Measurements from ENCODE around the gene PAF1.
A peak's percentile ranks its signal among the peaks of the same experiment; 100 is the strongest.

Gene PAF1

DNA sequence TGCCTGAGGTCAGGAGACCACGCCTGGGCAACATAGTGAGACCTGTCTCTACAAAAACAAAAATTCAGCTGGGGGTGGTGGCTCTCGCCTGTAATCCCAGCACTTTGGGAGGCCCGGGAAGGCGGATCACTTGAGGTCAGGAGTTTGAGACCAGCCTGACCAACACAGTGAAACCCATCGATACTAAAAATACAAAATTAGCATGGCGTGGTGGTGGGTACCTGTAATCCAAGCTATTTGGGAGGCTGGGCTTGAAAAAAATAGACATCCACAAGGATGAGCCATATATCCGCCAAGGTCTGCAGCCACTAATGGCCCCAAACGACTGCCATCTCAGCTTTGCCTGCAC lies 41.7 kb upstream of the PAF1 start:
- Histone ChIP-seq H2AFZ (ENCODE audit: low read length) (no peak overlapping the region), H3K4me2 (ENCODE audit: low read depth, low read length) (no peak overlapping the region), H3K36me3 (replicated peaks; ENCODE audit: insufficient read depth, low read length) (peaks cover 16% of the 10 kb centered on the region), H4K20me1 (ENCODE audit: insufficient read depth, low read length) (peaks cover 15% of the 10 kb centered on the region), H3K9me2 (replicated peaks; ENCODE audit: insufficient read depth, low read length) (no peaks in the 10 kb centered on the region), H3K4me3 (ENCODE audit: low read length) (no peak overlapping the region), H3K4me1 (ENCODE audit: low read length) (peaks cover 46% of the 10 kb centered on the region), H3K27ac (ENCODE audit: low read length) (peak overlapping the region; percentile 99; the same call in 1 of the 2 replicates), H3K9me3 (replicated peaks; ENCODE audit: insufficient read depth, low read length) (no peaks in the 10 kb centered on the region), H3F3A (ENCODE audit: insufficient read depth, low read length) (peaks cover 51% of the 10 kb centered on the region), H3K27me3 (replicated peaks; ENCODE audit: insufficient read depth, low read length) (no peaks in the 10 kb centered on the region), H3K79me2 (ENCODE audit: low read length) (peaks cover 31% of the 10 kb centered on the region), H3K9ac (ENCODE audit: low read length) (no peak overlapping the region)
- TF ChIP-seq EZH2phosphoT487 (IDR thresholded peaks at IDR 0.05; ENCODE audit: low read length): no peak
- TF ChIP-seq EZH2 (optimal IDR thresholded peaks at IDR 0.05; ENCODE audit: low read depth, low read length): no peak
- TF ChIP-seq, protein P1, sequence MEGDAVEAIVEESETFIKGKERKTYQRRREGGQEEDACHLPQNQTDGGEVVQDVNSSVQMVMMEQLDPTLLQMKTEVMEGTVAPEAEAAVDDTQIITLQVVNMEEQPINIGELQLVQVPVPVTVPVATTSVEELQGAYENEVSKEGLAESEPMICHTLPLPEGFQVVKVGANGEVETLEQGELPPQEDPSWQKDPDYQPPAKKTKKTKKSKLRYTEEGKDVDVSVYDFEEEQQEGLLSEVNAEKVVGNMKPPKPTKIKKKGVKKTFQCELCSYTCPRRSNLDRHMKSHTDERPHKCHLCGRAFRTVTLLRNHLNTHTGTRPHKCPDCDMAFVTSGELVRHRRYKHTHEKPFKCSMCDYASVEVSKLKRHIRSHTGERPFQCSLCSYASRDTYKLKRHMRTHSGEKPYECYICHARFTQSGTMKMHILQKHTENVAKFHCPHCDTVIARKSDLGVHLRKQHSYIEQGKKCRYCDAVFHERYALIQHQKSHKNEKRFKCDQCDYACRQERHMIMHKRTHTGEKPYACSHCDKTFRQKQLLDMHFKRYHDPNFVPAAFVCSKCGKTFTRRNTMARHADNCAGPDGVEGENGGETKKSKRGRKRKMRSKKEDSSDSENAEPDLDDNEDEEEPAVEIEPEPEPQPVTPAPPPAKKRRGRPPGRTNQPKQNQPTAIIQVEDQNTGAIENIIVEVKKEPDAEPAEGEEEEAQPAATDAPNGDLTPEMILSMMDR (IDR thresholded peaks at IDR 0.05; ENCODE audit: low read length): no peak
- DNase-seq: no peak

DNA sequence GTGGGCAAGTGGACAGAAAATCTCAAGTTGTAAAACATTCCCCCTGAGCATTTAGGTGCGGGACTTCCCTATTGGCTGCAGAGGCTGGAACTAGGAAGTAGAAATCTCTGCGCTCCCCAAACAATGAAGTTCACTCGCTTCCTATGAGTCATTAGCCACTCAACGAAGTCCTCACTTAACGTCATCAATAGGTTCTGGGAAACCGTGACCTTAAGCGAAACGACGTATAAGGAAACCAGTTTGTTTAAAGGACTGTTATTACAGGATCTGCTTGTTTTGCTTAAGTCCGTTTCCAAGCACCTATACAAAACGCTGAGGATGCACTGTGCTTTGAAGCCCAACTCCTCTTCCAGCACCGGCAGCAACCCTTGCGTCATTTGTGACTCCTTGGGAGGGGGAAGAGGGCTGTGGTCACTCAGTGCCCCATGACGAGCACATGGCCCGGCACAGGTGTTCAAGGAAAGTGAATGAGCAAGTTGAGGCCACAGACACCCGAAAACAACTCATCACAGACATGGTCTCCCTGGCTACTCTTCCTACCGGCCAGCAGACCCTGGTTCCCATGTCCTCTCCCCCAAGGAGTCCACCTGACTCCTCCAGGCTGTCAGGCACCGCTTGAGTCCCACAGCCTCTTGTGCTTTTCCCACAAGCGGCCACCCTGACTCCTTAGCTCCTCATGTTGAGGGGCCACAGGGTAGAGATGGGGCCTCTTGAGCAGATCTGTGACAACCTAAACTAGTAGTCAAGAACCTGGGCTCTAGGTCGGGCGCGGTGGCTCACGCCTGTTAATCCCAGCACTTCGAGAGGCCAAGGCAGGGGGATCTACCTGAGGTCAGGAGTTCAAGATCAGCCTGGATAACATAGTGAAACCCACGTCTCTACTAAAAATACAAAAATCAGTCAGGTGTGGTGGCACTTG lies 40.0 kb upstream of the PAF1 start:
- Histone ChIP-seq H3K4me2 (ENCODE audit: low read depth, low read length) (peak overlapping the region; percentile 42; the same call in 1 of the 2 replicates), H3K36me3 (replicated peaks; ENCODE audit: insufficient read depth, low read length) (peaks cover 16% of the 10 kb centered on the region)

DNA sequence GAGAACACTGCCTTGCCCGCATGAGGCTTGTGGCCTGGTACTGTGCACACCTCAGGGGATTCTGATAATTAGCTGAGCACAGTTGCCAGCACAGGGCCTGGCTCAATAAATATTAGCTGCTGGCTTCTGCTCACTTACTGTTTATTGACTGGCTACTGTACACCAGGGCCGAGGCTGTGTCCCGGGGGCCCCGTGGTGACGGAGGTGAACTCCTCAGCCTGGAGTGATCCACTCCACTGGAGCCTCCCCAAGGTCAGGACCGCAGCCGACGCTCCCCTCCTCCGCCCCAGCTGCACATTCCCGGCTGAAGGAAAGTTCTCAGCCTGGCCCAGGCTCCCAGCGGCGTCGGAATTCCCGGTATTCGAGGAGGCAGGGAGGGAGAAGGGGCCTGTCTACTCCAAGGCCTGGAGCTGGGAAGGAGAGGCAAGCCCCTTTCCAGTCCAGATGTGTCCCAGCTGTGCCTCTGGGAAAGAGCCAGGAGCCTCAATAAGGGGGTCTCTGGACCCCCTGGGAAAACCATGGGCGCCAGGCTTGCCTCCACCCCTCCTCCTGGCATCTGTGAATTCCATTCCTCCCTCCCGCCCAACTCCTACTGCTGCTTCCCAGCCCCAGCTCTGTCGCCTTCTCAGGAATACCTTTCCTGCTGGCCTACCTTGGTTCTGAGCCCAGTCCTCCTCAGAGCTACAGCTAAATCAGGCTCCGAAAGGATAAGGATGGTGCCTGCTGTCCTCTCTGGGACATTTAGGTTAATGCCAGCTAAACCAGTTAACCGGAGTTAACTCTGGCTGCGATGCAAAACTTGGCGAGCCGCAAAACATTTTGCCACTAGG lies 37.6 kb upstream of the PAF1 start:
- Histone ChIP-seq H2AFZ (ENCODE audit: low read length) (no peak overlapping the region), H3K9me3 (replicated peaks; ENCODE audit: insufficient read depth, low read length) (no peaks in the 10 kb centered on the region), H3K4me2 (ENCODE audit: low read depth, low read length) (no peak overlapping the region), H3K9me2 (replicated peaks; ENCODE audit: insufficient read depth, low read length) (no peaks in the 10 kb centered on the region), H3K27me3 (replicated peaks; ENCODE audit: insufficient read depth, low read length) (peaks cover 4% of the 10 kb centered on the region; the same call in 1 of the 2 replicates), H3K4me1 (ENCODE audit: low read length) (peaks cover 28% of the 10 kb centered on the region), H4K20me1 (ENCODE audit: insufficient read depth, low read length) (peaks cover 3% of the 10 kb centered on the region; the same call in 1 of the 2 replicates), H3F3A (ENCODE audit: insufficient read depth, low read length) (peaks cover 30% of the 10 kb centered on the region), H3K27ac (ENCODE audit: low read length) (no peak overlapping the region), H3K9ac (ENCODE audit: low read length) (no peak overlapping the region), H3K36me3 (replicated peaks; ENCODE audit: insufficient read depth, low read length) (peaks cover 7% of the 10 kb centered on the region), H3K79me2 (ENCODE audit: low read length) (peaks cover 4% of the 10 kb centered on the region), H3K4me3 (ENCODE audit: low read length) (no peak overlapping the region)
- DNase-seq: no peak
- TF ChIP-seq EZH2 (optimal IDR thresholded peaks at IDR 0.05; ENCODE audit: low read depth, low read length) (no peak), EZH2phosphoT487 (IDR thresholded peaks at IDR 0.05; ENCODE audit: low read length) (no peak)
- TF ChIP-seq, protein P1 (IDR thresholded peaks at IDR 0.05; ENCODE audit: low read length): no peak

More for the DNA sequence above, 40.0 kb upstream of the PAF1 start:
- H3K9me2 ChIP-seq (replicated peaks; ENCODE audit: insufficient read depth, low read length): no peaks in the 10 kb centered on the region
- peaks cover 51% of the 10 kb centered on the region for H3F3A ChIP-seq (ENCODE audit: insufficient read depth, low read length)
- 0 out of 2 replicates have a peak, but pooled peaks cover 4% of the 10 kb centered on the region for H3K27me3 ChIP-seq (replicated peaks; ENCODE audit: insufficient read depth, low read length)
- H3K4me1 ChIP-seq (ENCODE audit: low read length): peaks cover 42% of the 10 kb centered on the region
- no peaks in the 10 kb centered on the region for H3K9me3 ChIP-seq (replicated peaks; ENCODE audit: insufficient read depth, low read length)
- TF ChIP-seq EZH2phosphoT487 (IDR thresholded peaks at IDR 0.05; ENCODE audit: low read length) (no peak), EZH2 (optimal IDR thresholded peaks at IDR 0.05; ENCODE audit: low read depth, low read length) (no peak)
- TF ChIP-seq, protein P1 (IDR thresholded peaks at IDR 0.05; ENCODE audit: low read length): no peak
- no peak overlapping the region for H2AFZ ChIP-seq (ENCODE audit: low read length)
- H3K4me3 ChIP-seq (ENCODE audit: low read length): no peak overlapping the region
- peaks cover 27% of the 10 kb centered on the region for H3K79me2 ChIP-seq (ENCODE audit: low read length)
- peak overlapping the region; percentile 82 for H3K9ac ChIP-seq (ENCODE audit: low read length)
- DNase-seq: peak; percentile 83
- H3K27ac ChIP-seq (ENCODE audit: low read length): peak overlapping the region; percentile 99
- peaks cover 15% of the 10 kb centered on the region for H4K20me1 ChIP-seq (ENCODE audit: insufficient read depth, low read length)

Measured in MM.1S (cell line).